Femur (tissue), 1 donor: Measurements from ENCODE around the gene PHOSPHO2.

Experiments
- DNase-seq: peaks from one replicate; pipeline ENCODE4 v3.0.0-alpha.2; 2017

PHOSPHO2 gene

DNA sequence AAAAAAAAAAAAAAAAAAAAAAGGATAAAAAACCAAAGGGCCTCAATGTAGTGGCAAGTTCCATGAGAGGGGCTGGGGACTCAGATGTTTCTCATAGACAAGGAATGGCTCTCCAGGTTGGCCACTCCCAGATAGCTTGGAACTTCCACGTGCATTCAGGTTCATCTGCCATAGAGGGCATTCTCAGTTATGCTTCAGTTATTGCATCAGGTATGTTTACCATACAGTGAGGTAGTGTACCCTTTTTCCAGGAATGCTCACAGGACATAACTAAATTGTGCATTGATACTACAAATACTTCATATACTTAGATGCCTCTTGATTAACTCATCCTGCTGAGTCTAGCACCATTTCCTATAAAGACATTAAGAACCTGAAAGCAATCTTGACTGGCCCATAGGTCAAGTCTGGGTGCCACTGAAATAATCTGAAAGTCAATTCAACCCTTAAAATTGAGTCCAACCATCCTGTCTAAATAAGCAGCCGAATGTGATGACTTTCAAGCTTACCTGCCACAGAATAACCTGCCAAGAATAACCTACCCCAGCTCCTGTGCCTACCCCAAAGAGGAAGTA is 24.7 kb downstream of the PHOSPHO2 start:
- DNase-seq, result no peak

DNA sequence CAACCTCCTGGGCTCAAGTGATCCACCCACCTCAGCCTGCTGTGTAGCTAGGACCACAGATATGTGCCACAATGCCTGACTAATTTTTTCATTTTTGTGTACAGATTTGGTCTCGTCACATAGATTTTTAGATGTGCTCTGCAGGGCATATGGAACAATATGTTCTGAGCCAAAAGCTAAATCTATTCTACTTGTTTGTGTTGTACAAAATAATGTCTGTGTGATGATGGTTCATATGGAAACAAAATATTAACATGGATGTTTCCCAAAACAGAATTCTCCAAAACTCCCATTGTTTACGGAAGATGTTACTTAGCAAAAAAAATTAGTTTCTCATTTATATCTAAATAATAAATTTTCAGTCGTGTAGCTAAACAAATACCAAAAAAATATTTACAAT is 26.7 kb downstream of the PHOSPHO2 start:
- DNase-seq, result no peak

DNA sequence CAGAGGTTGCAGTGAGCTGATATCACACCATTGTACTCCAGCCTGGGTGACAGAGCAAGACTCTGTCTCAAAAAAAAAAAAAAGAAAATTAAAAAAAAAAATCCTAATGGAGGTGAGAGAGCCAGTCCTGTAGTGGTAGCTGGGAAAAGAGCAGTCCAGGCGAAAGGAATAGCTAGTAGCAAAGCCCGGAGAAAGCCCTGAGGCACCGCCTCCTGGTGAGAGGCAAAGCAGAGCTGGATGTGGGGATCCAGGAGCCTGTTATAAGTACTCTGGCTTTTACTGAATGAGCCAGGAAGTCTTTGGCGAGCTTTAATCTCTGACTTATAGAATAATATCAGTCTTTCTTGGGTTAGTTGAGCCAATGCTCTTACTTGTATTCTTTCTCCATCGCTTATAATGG is 32.8 kb downstream of the PHOSPHO2 start:
- DNase-seq, result no peak

DNA sequence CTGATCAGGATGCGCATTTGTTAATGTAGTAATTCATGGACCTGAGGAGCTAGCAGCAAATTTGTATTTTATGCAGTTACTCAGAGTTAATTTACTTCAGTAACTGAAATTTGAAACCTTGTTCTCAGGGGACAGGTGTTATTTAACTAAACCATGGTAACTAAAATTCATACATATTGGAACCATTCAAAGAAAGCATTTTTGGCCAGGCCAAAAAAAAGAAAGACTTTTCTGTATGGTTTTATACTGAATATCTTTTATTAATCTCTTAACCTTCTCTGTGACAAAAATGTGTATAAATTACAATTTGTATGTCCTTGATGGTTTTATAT is 35.0 kb downstream of the PHOSPHO2 start:
- DNase-seq, result no peak

DNA sequence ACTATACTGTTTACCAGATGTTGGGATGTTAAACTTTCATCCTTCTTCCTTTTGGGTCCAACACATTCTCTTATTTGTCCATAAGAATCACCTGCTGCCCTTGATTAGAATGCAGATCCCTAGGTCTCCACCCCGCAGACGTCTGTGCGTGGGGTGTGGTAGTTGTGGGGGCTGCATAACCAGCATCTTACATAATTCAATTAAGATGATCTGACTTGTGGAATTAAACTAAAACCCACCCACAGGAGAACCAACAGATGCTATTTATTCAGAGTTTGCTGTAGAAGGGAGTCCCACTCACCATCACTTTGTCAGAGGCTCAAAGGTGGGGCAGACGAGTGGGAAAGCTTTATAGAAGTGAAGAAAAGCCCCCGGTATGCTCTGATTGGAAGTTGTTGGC is 37.8 kb downstream of the PHOSPHO2 start:
- DNase-seq, result no peak

DNA sequence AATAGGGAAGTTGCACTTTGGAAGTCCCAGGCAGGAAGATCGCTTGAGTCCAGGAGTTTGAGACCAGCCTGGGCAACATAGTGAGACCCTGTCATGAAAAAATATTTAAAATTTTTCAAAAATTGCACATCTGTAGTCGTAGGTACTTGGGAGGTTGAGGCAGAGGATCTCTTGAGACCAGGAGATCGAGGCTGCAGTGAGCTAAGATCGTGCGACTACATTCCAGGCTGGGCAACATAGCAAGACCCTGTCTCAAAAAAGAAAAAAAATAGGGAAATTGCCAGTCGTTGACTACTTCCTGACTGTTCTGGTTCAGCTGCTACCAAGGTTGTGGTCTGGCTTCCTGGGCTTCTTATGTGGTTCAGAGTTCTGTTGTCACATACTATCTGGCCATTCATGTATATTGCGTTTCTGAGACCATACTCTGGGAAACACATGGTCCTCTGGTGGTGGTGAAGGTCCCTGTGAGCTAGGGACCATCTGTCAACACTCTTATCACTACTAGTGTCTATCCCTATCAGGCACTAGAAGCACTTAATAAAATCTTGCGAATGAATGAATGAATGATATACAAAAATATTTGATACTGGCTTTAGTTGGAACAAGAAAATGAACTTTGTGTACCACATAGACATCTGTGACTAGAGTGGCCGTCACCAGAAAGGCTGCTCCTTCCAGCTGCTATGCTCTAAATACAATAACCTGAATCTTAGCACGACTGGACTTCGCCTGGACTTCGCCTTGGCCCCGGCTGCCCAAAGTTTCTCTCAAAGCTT is 38.5 kb downstream of the PHOSPHO2 start:
- DNase-seq, result no peak

DNA sequence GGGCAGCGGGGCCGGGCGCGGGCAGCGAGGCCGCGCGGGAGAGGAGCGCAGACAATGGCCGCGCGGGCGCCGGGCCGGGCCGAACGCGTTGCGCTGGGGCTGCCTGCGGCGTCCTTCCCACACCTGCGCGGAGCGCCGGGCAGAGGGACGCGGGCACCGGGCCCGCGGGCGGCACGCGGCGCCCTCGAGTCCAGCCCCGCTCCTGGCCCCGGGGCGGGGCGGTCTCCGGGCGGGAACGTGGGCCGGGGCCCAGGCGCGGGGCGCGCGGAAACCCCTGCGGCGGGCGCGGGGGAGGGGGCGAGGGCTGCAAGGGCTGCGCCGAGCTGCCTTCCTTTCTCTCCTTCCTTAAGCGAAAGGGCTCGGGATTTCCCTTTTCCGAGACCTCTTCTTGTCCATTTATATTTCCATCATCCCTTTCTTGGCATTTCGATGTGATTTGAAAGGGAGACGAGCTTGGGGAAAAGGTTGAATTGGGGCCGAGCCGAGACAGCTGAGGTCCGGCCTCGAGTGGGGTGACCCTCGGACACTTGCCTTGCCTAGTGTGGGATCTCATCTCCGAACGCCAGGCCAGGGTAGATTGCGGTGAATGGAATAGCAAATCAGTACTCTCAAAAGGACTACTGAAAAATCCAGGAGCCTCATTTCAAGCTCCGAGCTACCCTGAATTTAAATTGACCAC is 40.0 kb downstream of the PHOSPHO2 start:
- peak; percentile 44 for DNase-seq

DNA sequence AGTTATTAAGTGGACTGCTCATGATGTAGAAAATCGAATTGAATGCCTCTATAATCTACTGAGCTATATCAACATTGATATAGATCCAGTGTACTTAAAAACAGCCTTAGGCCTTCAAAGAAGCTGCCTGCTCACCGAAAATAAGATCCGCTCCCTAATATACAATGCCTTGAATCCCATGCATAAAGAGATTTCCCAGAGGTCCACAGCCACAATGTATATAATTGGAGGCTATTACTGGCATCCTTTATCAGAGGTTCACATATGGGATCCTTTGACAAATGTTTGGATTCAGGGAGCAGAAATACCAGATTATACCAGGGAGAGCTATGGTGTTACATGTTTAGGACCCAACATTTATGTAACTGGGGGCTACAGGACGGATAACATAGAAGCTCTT is 41.4 kb downstream of the PHOSPHO2 start:
- no peak for DNase-seq

DNA sequence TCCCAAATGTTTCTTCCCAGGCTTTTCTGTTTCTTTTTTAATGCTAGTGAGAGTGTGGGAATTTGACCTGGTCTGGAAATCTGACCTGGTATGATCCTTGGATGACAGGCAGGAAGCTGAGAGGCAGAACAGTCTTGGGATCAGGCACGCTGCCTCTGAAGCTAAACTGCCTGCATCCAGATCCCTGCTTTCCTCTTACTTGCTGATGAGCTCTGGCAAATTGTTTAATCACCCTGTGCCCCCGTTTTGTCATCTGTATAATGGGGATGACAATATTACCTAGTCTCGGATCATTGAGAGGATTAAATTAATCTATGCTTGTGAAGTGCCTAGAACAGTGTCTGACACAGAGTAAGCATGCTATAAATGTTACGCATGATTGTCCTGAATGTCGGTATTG is 42.6 kb downstream of the PHOSPHO2 start:
- DNase-seq, result no peak

DNA sequence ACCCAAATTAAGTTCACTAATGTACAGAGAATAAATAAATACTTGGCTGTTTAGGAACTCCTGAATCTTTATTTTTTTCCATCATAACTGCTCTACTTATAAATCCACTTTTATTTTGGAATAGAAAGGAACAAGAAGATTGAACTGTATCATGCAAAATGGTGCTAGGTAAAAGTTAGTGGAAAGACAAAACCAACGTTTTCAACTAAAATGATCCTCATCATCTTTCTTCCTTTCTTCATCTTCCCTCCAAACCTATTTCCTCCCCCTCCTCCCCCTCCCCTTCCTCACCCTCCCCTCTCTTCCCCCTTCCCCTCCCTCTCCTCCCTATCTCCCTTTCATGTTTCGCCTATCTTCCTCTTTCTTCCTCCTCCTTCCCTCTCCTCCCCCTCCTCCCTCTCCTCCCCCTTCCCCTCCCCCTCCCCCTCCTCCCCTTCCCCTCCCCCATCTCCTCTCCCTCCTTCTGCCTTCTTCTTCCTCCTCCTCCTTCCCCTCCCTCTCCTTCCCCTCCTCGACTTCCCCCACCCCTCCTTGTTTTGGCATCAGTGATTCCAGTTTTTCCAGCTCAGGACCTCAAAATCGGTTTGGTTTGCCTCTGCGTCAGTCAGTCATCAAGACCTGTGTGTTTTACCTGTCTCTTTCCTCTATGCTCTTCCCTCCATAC is 44.4 kb downstream of the PHOSPHO2 start:
- DNase-seq, result no peak

DNA sequence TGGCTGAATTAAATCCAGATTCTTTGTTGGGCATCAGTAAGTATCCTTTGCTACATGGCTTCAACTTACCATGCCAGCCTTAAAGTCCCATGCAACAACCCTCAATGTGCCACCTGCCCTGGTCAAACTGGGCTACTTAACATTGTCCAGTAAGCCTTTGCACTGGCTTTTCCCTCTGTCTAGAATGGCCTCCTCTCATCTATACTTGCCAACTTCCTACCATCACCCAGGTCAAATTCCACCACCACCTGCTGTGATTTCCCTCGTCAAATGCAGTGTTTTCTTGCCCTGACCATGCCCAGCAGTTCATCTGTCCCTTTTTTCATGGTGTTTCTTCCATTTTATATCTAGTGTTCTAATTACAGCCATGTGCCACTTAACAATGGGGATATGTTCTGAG is 45.1 kb downstream of the PHOSPHO2 start:
- DNase-seq, result no peak

DNA sequence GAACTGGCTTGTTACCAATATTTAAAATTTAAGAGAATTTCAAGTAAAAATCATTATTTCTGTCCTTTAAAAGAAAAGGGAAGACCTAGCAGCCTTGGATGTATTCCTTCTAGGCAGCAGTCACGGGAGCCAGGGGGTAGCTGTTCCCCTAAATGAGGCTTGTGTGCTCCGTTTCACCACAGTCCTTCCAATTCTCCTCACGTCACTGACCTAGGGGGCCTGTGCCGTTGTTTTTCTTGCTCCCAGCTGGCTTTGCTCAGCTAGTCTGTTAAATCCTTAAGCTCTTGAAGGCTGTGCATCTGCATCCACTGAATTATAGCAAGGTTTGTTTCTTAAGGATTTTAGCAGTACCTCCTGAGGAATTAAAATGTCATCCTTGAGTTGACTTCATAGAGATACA is 49.3 kb downstream of the PHOSPHO2 start:
- DNase-seq, result peak; percentile 40

DNA sequence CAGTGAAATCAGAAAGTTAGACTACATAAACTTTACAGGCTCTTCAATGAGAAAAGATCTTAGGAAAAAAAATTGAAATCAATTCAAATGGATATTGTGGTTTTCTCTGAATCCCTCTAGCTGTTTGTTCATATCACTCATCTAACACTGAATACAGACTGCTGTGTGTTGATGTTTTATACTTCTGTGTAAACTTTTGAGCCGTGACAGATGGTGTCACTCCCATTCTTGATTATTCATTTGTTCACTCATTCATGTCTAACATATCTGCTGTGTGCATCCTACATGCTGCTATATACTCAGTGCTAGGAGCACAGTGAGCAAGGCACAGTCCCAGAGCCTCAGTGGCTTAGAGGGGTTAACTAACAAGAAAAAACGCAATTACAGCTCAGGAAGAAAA is 52.0 kb downstream of the PHOSPHO2 start:
- no peak for DNase-seq

DNA sequence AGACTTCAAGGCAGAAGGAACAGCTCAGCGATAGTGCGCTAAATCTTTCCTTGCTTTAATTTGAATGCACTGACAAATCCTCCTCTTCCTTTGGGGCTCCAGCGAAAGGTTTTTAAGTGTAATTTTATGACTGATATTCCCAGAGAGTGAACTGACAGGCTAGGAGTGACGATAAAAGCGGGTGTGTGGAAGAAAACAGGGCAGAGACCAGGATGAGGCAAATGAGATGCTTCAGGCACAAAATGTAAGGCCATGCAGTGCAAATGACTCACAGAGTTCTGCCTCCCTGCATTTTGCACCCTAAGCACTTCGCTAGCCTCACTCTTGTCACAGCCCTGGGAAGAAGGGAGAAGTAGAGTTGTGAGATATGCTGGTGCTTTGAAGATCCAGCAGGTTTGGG is 54.0 kb downstream of the PHOSPHO2 start:
- DNase-seq, result no peak
